Loucy (cell line): ENCODE data around the gene ABCC8.

Experiments used
- H2AFZ ChIP-seq: fragments of 200-600 bp; sonication (generic); 2 replicates; pipeline ENCODE4 v1.6.0; 2016; ENCODE audit warnings: antibody characterized with exemption, mild to moderate bottlenecking, low read length, moderate library complexity
- H3F3A ChIP-seq: fragments of 200-600 bp; 2 replicates; pipeline ENCODE4 v1.6.0; 2016; ENCODE audit warnings: antibody characterized with exemption, low read depth, mild to moderate bottlenecking
- H3K27me3 ChIP-seq: fragments of 200-600 bp; sonication (generic); 2 replicates; pipeline ENCODE4 v1.6.1; 2014; ENCODE audit warnings: low read length, mild to moderate bottlenecking; ENCODE audit not compliant: insufficient read depth, poor library complexity, severe bottlenecking
- H3K36me3 ChIP-seq: fragments of 200-600 bp; sonication (generic); 2 replicates; pipeline ENCODE4 v1.6.1; 2016; ENCODE audit warnings: low read length; ENCODE audit not compliant: insufficient read depth
- H3K4me1 ChIP-seq: fragments of 200-600 bp; sonication (generic); 2 replicates; pipeline ENCODE4 v1.5.1; 2014; ENCODE audit warnings: low read length, mild to moderate bottlenecking; ENCODE audit not compliant: insufficient read depth, poor library complexity, severe bottlenecking
- H3K4me2 ChIP-seq: fragments of 200-600 bp; sonication (generic); 2 replicates; pipeline ENCODE4 v1.6.0; 2014; ENCODE audit warnings: antibody characterized with exemption, low read length, low read depth, mild to moderate bottlenecking; ENCODE audit not compliant: poor library complexity, severe bottlenecking
- H3K4me3 ChIP-seq: fragments of 200-600 bp; sonication (generic); 2 replicates; pipeline ENCODE4 v1.5.1; 2014; ENCODE audit warnings: low read length, mild to moderate bottlenecking, mixed read lengths; ENCODE audit not compliant: poor library complexity, severe bottlenecking
- H3K79me2 ChIP-seq: fragments of 200-600 bp; sonication (generic); 2 replicates; pipeline ENCODE4 v1.6.1; 2014; ENCODE audit warnings: low read length; ENCODE audit not compliant: insufficient read depth
- H3K9ac ChIP-seq: fragments of 200-600 bp; sonication (generic); 2 replicates; pipeline ENCODE4 v1.6.0; 2014; ENCODE audit warnings: mild to moderate bottlenecking, low read depth, low read length, moderate library complexity; ENCODE audit not compliant: poor library complexity, severe bottlenecking
- H3K9me2 ChIP-seq: fragments of 200-600 bp; sonication (generic); replicated peaks from 2 replicates; pipeline ENCODE4 v1.6.1; 2016; ENCODE audit warnings: low read depth, low read length, mixed read lengths
- H3K9me3 ChIP-seq: fragments of 200-600 bp; sonication (generic); 2 replicates; pipeline ENCODE4 v1.6.1; 2014; ENCODE audit warnings: mild to moderate bottlenecking, antibody characterized with exemption, low read length, low read depth; ENCODE audit not compliant: insufficient read depth
- H4K20me1 ChIP-seq: fragments of 200-600 bp; sonication (generic); 2 replicates; pipeline ENCODE4 v1.6.0; 2014; ENCODE audit warnings: antibody characterized with exemption, low read length, mild to moderate bottlenecking; ENCODE audit not compliant: insufficient read depth, poor library complexity, severe bottlenecking
- EZH2phosphoT487 ChIP-seq: fragments of 200-600 bp; IDR thresholded peaks from 2 replicates; pipeline ENCODE4 v1.6.1; 2018; ENCODE audit warnings: antibody characterized with exemption, mild to moderate bottlenecking, moderate library complexity, borderline replicate concordance
- TF ChIP-seq, protein P1 (sequence below): fragments of 200-600 bp; sonication (generic); conservative IDR thresholded peaks from 2 replicates; pipeline ENCODE4 v1.5.1; 2014; ENCODE audit warnings: mild to moderate bottlenecking, antibody characterized with exemption, low read length

Gene ABCC8

GRCh38 chr11:17387811-17388210 lies 88.8 kb downstream of the ABCC8 start:
- Histone ChIP-seq H3K9me2 (no peaks in the 10 kb centered on the region), H3K4me1 (peaks cover 8% of the 10 kb centered on the region), H4K20me1 (no peaks in the 10 kb centered on the region), H3K36me3 (no peaks in the 10 kb centered on the region), H3K79me2 (no peaks in the 10 kb centered on the region), H3K9ac (no peak overlapping the region), H3K27me3 (no peaks in the 10 kb centered on the region), H3F3A (no peaks in the 10 kb centered on the region), H3K9me3 (no peaks in the 10 kb centered on the region), H2AFZ (no peak overlapping the region), H3K4me2 (no peak overlapping the region), H3K4me3 (no peak overlapping the region)
- TF ChIP-seq EZH2phosphoT487, result no peak
- TF ChIP-seq, protein P1, sequence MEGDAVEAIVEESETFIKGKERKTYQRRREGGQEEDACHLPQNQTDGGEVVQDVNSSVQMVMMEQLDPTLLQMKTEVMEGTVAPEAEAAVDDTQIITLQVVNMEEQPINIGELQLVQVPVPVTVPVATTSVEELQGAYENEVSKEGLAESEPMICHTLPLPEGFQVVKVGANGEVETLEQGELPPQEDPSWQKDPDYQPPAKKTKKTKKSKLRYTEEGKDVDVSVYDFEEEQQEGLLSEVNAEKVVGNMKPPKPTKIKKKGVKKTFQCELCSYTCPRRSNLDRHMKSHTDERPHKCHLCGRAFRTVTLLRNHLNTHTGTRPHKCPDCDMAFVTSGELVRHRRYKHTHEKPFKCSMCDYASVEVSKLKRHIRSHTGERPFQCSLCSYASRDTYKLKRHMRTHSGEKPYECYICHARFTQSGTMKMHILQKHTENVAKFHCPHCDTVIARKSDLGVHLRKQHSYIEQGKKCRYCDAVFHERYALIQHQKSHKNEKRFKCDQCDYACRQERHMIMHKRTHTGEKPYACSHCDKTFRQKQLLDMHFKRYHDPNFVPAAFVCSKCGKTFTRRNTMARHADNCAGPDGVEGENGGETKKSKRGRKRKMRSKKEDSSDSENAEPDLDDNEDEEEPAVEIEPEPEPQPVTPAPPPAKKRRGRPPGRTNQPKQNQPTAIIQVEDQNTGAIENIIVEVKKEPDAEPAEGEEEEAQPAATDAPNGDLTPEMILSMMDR, result no peak

GRCh38 chr11:17387254-17387653 lies 89.4 kb downstream of the ABCC8 start:
- H3K4me2 ChIP-seq, result no peak overlapping the region
- H3K36me3 ChIP-seq, result no peaks in the 10 kb centered on the region
- H3F3A ChIP-seq, result no peaks in the 10 kb centered on the region
- H3K4me3 ChIP-seq, result no peak overlapping the region
- H3K9me3 ChIP-seq, result no peaks in the 10 kb centered on the region
- no peaks in the 10 kb centered on the region for H3K27me3 ChIP-seq
- no peak overlapping the region for H2AFZ ChIP-seq
- TF ChIP-seq EZH2phosphoT487, result no peak
- TF ChIP-seq, protein P1, result no peak
- peaks cover 8% of the 10 kb centered on the region for H3K4me1 ChIP-seq
- H3K9ac ChIP-seq, result no peak overlapping the region
- H3K9me2 ChIP-seq, result no peaks in the 10 kb centered on the region
- H4K20me1 ChIP-seq, result no peaks in the 10 kb centered on the region
- H3K79me2 ChIP-seq, result no peaks in the 10 kb centered on the region

GRCh38 chr11:17386331-17387084 lies 90.1 kb downstream of the ABCC8 start:
- Histone ChIP-seq H3K9ac (no peak overlapping the region), H3K4me2 (no peak overlapping the region), H3F3A (no peaks in the 10 kb centered on the region), H3K4me1 (peaks cover 8% of the 10 kb centered on the region), H3K36me3 (no peaks in the 10 kb centered on the region), H3K9me2 (no peaks in the 10 kb centered on the region), H3K9me3 (no peaks in the 10 kb centered on the region), H3K79me2 (no peaks in the 10 kb centered on the region), H3K27me3 (no peaks in the 10 kb centered on the region), H3K4me3 (no peak overlapping the region), H2AFZ (no peak overlapping the region), H4K20me1 (no peaks in the 10 kb centered on the region)
- TF ChIP-seq EZH2phosphoT487, result no peak
- TF ChIP-seq, protein P1, result peak; percentile 71
